ENCODE results near the gene LILRA6.

DNA sequence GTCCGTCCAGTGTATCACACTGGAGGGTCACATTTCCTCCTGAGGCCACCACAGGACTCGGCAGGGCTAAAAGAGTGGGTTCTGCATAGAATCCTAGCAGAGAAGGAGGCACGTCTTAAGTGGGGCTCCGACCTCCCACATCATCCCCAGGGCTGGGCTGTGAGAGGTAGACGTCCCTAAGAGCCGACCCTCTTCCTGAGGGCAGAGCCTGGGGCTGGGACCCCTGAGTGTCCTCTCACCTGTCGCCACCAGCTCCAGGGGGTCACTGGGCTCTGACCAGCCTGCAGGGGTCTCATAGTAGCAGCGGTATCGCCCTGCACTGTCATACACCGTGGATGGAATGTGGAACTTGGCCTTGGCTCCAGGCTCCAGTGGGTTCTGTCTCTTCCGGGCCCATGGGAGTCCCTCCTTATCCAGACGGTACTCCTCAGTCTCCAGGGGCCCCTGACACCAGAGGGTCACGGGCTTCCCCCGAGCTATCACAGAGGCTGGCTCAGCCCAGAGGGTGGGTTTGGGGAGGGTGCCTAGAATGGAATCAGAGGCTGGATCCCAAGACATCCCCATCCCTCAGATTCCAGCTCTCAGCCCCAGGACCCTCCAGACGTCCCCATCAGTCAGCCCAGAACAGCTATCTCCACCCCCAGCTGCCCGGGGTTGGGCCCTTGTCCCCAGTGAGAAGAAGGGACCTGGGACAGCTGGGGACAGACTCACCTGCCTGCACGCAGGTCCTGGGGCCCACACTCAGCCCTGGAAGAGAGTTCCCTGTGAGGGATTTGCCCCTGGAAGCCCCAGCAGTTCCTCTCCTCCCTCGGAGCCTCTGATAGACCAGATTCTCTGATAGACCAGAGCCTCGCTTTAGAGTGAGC is 13.9 kb upstream of the LILRA6 start:
- TF ChIP-seq, protein P1, sequence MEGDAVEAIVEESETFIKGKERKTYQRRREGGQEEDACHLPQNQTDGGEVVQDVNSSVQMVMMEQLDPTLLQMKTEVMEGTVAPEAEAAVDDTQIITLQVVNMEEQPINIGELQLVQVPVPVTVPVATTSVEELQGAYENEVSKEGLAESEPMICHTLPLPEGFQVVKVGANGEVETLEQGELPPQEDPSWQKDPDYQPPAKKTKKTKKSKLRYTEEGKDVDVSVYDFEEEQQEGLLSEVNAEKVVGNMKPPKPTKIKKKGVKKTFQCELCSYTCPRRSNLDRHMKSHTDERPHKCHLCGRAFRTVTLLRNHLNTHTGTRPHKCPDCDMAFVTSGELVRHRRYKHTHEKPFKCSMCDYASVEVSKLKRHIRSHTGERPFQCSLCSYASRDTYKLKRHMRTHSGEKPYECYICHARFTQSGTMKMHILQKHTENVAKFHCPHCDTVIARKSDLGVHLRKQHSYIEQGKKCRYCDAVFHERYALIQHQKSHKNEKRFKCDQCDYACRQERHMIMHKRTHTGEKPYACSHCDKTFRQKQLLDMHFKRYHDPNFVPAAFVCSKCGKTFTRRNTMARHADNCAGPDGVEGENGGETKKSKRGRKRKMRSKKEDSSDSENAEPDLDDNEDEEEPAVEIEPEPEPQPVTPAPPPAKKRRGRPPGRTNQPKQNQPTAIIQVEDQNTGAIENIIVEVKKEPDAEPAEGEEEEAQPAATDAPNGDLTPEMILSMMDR (IDR thresholded peaks at IDR 0.05; ENCODE audit: poor library complexity, severe bottlenecking), result no peak
- TF ChIP-seq, protein P2, sequence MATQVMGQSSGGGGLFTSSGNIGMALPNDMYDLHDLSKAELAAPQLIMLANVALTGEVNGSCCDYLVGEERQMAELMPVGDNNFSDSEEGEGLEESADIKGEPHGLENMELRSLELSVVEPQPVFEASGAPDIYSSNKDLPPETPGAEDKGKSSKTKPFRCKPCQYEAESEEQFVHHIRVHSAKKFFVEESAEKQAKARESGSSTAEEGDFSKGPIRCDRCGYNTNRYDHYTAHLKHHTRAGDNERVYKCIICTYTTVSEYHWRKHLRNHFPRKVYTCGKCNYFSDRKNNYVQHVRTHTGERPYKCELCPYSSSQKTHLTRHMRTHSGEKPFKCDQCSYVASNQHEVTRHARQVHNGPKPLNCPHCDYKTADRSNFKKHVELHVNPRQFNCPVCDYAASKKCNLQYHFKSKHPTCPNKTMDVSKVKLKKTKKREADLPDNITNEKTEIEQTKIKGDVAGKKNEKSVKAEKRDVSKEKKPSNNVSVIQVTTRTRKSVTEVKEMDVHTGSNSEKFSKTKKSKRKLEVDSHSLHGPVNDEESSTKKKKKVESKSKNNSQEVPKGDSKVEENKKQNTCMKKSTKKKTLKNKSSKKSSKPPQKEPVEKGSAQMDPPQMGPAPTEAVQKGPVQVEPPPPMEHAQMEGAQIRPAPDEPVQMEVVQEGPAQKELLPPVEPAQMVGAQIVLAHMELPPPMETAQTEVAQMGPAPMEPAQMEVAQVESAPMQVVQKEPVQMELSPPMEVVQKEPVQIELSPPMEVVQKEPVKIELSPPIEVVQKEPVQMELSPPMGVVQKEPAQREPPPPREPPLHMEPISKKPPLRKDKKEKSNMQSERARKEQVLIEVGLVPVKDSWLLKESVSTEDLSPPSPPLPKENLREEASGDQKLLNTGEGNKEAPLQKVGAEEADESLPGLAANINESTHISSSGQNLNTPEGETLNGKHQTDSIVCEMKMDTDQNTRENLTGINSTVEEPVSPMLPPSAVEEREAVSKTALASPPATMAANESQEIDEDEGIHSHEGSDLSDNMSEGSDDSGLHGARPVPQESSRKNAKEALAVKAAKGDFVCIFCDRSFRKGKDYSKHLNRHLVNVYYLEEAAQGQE (IDR thresholded peaks at IDR 0.05; ENCODE audit: borderline replicate concordance), result no peak
- no peak for TF ChIP-seq RAD21 (conservative IDR thresholded peaks at IDR 0.05)
- no peak for TF ChIP-seq EZH2 (IDR thresholded peaks at IDR 0.05; ENCODE audit: borderline replicate concordance, insufficient read depth, low read length, poor library complexity, severe bottlenecking)
- no peak for TF ChIP-seq EP300 (conservative IDR thresholded peaks at IDR 0.05; ENCODE audit: poor library complexity, severe bottlenecking)
- no peak for TF ChIP-seq TAF1 (IDR thresholded peaks at IDR 0.05; ENCODE audit: low read depth)
- TF ChIP-seq POLR2AphosphoS5 (IDR thresholded peaks at IDR 0.05), result no peak
- no peak for TF ChIP-seq MXI1 (conservative IDR thresholded peaks at IDR 0.05; ENCODE audit: poor library complexity, severe bottlenecking)
- TF ChIP-seq SMC3 (conservative IDR thresholded peaks at IDR 0.05; ENCODE audit: poor library complexity), result no peak
